PC-9 (cell line): ENCODE data around the gene GADD45A.

Experiments used
- EZH2 ChIP-seq: fragments of 200-600 bp; sonication (generic); IDR thresholded peaks from 2 replicates; pipeline ENCODE4 v1.8.0; 2017; ENCODE audit warnings: antibody characterized with exemption, low read depth
- TF ChIP-seq, protein P1 (sequence below): fragments of 200-600 bp; sonication (generic); conservative IDR thresholded peaks from 2 replicates; pipeline ENCODE4 v1.6.1; 2017; ENCODE audit warnings: mixed run types, antibody characterized with exemption, mild to moderate bottlenecking, moderate library complexity

DNA sequence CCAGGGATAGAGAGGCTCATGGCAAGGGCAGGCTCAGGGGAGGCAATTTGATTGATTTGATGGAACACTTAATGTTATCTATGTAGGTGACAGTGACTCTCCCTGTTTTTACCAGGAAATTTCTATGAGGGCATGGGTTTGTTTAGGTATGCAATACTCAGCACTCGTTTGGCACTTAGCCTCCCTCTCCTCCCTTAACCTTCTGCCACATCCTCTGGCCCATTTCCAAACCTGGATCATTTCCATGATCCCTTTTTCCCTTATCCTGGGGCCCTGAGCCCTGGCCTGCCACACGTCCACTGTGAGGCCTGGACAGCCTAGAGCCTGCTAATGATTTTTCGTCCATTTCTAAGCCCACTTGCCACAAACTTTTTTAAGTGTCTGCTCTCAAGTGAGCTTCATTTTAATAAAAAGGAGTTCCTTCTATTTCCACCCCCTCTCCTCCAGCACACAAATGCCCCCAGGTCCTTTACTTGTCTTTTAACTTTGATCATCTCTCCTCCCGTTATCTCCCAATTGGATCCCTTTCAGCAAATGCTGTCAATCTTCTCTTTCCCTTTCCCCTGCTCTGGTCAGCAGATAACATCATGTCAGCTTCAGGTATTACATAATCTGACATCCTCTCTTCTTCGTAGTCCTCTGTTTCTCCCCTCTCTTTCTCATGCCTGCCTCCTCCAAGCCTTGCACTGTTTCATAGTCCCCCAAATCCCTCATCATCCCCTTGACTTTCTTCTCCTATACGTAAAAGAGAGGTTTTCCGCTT lies 37.8 kb upstream of the GADD45A start:
- TF ChIP-seq, protein P1, sequence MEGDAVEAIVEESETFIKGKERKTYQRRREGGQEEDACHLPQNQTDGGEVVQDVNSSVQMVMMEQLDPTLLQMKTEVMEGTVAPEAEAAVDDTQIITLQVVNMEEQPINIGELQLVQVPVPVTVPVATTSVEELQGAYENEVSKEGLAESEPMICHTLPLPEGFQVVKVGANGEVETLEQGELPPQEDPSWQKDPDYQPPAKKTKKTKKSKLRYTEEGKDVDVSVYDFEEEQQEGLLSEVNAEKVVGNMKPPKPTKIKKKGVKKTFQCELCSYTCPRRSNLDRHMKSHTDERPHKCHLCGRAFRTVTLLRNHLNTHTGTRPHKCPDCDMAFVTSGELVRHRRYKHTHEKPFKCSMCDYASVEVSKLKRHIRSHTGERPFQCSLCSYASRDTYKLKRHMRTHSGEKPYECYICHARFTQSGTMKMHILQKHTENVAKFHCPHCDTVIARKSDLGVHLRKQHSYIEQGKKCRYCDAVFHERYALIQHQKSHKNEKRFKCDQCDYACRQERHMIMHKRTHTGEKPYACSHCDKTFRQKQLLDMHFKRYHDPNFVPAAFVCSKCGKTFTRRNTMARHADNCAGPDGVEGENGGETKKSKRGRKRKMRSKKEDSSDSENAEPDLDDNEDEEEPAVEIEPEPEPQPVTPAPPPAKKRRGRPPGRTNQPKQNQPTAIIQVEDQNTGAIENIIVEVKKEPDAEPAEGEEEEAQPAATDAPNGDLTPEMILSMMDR: no peak
- no peak for TF ChIP-seq EZH2
